ENCODE data around the gene CC2D2A.
A peak's percentile ranks its signal among the peaks of the same experiment; 100 is the strongest.
"Not testable (repeated sequence)": the region's sequence is repeated elsewhere in the genome, so short reads cannot be mapped to it uniquely, and the experiment has no call there.

Gene CC2D2A

DNA sequence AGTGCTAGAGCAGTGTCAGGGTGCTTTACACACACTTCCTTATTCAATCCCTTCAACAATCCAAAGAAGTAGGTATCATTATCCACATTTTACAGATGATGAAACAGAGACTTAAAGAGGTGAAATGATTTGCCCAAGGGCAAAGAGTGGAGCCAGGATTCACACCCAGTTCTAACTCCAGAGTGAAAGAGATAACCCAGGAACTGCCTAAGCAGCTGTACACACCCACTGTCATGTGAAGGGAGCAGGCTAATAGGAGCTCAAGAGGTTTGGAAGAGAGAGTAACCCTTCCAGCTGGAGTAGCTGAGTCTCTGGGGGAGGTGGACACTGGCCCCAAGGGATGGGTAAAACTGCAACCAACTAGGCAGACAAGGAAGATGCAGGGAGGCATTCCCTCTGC is 92.9 kb downstream of the CC2D2A start:
- no peak for DNase-seq

DNA sequence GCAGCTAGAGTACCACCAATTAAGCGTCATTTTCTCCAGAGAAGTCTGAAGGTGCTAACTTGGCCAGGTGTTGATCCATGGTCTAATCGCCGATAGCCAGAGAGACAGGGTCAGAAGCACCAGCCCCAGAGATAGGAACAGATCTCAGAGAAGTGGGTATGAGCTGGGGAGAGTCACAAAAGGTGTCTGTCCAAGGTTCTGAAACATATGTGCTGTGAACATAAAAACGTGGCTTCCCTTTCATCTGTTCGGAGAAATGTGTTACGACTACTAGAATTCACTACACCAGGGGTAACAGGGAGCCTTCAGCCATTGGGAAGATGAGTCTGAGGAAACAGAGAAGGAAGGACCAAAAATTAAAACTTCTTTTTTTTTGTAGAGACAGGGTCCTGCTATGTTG is 94.2 kb downstream of the CC2D2A start:
- DNase-seq, result no peak

DNA sequence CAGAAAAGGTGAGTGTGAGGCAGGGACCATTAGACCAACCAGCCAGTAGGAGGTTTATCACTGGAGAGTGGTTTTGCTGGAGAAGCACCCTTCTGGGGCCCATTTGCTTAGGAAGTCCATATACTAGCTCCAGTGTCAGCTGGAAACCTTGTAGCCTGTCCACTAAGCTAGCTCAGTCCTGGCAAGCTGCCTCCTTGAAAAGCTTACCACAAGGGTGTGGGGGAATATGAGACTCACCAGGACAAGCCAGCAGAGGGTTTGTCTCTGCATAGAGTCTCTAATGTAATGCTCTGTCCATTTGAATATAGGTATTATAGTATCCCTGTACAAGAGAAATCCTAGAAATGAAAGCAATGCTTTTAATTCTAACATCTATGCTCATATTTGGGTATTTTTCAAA is 99.1 kb downstream of the CC2D2A start:
- no peak for DNase-seq

DNA sequence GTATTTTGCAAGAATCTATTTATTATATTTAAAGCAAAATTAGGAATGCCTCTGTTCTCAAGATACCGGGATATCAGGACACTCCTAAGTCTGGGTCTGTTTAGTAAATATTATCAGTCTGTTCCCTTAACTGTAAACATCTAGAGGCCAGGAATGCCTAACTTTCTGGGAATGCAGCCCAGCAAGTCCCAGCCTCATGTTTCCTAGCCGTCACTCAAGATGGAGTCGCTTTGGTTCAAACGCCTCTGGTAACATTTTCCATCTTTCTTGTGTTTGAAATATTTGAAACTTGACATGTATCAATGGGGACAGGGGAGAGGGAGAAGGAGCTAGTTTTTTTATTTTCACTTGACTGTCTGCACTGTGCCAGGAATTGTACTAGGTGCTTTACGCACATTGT is 100.1 kb downstream of the CC2D2A start:
- DNase-seq, result no peak

DNA sequence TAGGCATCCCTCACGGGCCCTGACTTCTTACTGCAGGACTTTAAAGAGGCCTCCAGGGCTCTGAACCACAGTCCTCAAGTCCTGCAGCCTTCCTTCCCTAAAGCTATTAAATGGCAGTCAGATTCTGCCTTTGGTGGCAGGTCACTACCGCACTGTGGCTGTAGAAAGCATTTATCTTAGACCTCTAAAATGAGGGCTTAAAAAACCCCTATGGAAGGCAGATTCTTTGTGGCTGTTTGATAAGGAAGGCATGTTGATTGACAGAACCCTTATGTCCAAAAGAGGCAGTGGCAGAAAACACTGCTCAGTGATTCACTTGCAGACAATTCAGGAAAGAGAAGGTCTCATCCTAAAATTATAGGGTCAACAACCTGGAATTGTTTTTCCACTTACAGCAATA is 106.3 kb downstream of the CC2D2A start:
- no peak for DNase-seq

DNA sequence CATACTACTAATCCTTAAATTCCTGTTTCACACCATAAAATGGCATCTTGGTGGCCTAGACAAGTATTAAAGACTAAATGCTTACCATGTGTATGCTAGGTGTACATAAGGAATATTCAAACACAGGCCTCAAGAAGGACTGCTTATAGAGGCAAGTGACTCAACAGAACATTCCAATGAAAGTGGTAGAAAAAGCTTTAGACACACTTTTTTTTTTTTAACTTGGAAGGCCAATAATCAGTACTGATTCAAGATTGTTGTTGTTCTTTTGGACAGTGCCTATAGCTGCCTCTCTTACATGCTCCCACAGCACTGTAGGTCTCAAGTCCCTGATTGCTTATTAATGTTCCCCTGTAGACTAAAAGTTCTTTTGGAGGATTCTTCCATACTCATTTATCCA is 107.8 kb downstream of the CC2D2A start:
- DNase-seq, result no peak

DNA sequence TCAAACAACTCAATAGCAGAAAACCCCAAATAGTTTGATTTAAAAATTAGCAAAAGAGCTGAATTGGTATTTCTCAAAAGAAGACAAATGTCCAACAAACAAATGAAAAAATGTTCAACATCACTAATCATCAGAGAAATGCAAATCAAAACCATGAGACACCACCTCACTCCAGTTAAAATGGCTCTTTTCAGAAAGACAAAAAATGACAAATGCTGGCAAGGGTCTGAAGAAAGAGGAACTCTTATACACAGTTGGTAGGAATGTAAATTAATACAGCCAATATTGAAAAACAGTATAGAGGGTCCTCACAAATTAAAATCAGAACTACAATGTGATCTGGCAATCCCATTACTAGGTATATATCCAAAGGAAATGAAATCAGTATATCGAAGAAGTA is 115.1 kb downstream of the CC2D2A start:
- DNase-seq, result no peak

DNA sequence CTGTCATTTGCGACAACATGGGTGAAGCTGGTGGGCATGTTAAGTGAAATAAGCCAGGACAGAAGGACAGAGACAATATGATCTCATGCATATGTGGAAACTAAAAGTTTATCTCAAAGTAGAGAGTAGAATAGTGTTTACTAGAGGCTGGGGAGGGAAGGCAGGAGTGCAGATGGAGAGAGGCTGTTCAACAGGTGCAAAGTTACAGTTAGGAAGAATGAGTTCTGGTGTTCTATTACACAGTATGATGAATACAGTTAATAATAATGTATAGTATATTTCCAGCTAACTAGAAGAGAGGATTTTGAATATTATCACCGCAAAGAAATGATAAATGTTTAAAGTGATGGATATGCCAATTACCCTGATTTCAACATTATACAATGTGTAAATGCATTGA is 115.6 kb downstream of the CC2D2A start:
- no peak for DNase-seq

DNA sequence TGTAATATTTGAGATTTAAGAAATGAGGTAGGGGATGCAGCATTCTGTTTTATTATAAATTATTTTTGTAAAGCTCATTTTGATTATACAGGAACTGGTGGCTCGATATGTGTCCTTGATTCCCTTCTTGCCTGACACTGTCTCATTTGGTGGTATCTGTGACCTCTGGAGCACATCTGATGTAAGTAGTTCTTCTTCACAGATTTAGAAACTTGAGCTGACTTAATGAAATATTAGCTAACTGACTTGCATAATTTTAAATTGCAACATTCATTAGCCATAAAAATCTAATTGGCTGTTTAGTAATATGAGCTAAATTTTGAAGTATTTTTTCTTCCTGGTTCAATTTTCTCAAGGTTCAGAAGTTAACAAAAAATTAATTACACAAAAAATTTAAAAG is 116.4 kb downstream of the CC2D2A start:
- DNase-seq, result no peak

DNA sequence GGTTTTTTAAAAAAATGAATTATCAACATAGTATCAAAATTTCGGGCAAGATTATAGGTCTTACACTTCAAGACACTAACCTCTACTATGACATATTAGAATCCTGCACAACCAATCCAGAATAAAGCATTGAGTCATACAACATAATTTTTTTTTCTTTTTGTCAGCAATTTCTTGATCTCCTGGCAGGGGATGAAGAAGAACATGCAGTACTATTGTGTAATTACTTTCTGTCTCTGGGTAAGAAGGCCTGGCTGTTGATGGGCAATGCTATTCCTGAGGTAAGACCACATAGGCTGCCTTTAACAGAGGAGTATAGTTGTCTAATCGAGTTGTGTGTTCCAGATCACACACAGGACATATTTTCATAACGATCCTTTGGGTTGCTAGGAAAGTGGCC is 118.0 kb downstream of the CC2D2A start:
- no peak for DNase-seq

DNA sequence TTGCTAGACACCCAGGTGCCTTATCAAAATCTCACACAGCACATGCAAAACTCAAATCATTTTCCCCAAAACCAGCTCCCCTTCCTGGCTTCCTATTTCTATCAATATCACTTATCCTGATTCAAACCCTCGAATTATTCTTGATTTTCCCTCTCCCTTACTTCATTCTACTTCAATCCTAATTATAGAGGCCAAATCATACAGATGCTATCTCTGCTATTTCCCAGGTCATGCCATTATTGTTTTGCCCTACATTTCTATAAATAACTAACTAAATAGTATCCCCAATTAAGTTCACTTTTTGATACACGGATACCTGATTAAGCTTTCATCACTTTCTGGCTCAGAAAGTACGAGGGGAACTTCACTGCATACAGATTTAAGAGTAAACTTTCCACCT is 123.1 kb downstream of the CC2D2A start:
- DNase-seq, result no peak

DNA sequence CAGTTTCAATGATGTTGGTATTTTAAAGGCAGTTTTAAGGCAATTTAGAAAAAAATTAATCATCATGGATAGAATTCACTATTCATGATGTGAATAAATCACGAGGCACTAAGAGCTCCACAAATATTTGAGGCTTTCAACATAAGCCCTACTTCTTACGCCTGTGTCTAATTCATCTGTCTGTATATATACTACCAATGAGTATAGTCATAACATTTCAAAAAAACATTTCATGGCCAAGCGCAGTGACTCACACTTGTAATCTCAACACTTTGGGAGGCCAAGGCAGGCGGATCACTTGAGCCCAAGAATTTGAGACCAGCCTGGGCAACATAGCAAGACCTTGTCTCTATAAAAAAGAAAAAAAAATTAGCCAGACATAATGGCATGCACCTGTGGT is 129.0 kb downstream of the CC2D2A start:
- no peak for DNase-seq

DNA sequence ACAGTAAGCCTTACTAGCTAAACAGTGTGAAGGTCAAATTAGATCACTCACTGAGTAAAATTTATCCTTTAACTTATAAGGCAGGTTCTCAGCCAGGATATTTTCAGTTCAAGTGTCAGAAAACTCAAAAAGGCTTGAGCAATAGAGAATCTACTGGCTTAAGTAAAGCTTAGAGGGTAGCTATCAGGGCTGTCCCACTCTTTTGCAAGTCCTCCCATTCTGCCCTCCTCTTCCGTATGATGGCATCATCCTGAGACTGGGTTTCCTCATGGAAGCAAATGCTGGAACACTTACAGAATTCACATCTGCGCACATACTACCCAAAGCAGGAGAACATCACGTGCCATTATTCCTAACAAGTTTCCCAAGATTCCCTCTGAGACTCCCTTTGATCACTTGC is 130.5 kb downstream of the CC2D2A start:
- no peak for DNase-seq

DNA sequence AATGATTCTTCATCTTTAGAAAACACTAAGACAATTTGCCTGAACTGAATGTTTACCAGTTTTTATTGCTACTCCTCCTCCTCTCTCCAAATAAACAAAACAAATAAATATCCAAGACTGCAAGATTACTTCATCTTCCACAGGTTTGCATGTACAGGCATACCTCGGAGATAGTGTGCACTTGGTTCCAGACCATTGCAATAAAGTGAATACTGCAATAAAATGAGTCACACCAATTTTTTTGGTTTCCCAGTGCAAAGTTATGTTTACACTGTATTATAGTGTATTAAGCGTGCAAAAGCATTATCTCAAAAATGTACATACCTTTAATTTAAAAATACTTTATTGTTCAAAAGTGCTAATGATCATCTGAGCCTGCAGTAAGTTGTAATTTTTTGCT is 132.2 kb downstream of the CC2D2A start:
- no peak for DNase-seq

DNA sequence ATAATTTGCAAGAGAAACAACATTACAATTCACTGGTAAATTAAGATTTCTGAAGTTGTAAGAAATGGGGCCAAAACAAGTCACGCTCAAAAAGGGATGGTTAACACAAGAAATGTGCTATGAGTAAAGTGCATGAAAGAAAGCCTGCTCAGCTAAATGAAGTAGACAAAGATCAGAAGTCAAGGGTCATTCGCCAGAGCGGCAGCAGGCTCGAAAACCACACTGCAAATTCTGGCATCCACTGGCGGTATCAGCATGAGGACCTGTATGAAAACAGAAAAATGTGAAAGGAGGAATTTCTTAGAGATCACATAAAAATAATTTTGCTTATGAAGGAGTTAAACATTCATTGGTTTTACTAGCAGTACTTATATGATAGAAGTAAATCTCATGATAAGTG is 135.9 kb downstream of the CC2D2A start:
- DNase-seq, result no peak

DNA sequence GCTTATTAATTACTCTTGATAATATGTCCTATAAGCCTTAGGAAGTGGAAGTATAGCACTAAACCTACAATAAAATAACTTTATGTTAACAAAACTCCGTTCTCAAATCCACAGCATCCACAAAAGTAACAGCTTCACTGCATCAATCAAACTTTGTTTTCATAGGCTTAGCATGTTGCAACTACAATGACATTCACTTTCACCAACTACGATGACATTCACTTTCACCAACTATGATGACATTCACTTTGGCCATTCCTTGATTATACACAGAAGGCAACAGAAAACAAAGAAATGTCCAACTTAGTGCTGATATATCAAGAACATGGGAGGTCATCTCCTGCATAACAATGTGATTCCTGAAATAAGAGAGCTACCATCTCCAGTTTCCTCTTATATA is 141.2 kb downstream of the CC2D2A start:
- DNase-seq, result no peak

DNA sequence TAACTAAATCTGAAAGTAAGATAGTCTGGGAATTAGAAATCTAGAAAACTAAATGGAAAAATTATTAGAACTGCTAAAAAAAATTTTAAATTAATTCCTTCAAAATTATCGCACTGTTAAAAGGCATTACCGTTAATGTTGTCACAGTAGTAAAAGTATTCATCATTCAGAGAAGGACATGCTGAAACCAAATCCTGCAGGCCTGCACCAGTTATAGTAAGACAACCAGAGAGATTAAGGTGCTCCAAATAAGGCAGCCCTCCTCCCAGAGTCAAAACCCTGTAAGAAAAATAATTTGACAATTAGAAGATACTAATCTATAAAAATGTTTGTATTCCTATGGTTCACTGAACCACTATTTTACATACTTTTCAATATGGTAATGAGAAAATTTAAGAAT is 142.5 kb downstream of the CC2D2A start:
- no peak for DNase-seq

DNA sequence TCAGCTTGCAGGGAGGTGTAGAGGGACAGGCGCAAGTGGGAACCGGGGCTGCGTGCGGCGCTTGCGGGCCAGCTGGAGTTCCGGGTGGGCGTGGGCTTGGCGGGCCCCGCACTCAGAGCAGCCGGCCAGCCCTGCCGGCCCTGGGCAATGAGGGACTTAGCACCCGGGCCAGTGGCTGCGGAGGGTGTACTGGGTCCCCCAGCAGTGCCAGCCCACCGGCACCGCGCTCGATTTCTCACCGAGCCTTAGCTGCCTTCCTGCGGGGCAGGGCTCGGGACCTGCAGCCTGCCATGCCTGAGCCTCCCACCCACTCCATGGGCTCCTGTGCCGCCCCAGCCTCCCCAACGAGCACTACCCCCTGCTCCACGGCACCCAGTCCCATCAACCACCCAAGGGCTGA is 145.2 kb downstream of the CC2D2A start:
- not testable (repeated sequence) for DNase-seq

DNA sequence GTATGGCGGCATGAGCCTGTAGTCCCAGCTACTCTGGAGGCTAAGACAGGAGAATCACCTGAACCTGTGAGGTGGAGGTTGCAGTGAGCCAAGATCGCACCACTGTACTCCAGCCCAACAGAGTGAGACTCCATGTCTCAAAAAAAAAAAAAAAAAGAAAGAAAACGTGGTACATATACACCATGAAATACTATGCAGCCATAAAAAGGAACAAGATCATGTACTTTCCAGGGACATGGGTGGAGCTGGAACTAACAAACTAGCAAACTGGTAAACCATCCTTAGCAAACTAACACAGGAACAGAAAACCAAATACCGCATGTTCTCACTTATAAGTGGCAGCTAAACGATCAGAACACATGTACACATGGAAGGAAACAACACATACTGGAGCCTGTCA is 147.7 kb downstream of the CC2D2A start:
- DNase-seq, result not testable (repeated sequence)

DNA sequence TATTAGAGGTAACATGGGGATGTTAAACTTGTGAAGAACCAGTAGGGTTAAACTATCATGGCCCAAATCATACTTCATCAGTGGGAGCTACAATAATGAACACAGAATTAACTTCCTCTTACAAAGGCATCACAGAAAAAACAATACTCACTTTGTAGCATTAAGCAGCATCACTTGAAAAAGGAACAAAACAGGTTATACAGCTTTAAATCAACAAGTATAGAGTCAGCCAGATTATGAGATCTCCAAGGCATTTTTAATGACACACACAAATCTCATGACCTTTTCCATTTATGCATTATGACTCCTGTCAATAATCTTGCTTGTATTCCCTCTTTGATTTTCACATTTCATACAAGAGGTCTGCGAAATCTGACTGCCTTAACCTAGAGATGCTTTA is 167.1 kb downstream of the CC2D2A start:
- no peak for DNase-seq

DNA sequence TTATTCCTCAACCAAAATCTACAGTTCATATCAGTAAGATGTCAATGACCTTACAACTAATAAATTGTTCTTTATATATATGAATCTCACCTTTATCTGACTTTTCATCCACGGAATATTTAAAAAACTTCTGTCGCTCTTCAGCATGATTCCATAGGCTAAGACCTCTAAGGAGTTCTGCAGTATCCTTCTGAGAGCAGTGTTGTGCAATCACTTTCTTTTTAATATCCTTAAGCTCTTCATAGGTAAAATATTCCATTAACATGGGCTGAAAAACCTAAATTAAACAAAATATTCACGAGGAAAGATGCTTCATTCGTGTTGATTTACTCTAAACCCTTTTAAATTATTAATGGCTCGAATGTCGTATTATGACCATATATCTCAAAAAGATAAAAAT is 168.7 kb downstream of the CC2D2A start:
- DNase-seq, result no peak

DNA sequence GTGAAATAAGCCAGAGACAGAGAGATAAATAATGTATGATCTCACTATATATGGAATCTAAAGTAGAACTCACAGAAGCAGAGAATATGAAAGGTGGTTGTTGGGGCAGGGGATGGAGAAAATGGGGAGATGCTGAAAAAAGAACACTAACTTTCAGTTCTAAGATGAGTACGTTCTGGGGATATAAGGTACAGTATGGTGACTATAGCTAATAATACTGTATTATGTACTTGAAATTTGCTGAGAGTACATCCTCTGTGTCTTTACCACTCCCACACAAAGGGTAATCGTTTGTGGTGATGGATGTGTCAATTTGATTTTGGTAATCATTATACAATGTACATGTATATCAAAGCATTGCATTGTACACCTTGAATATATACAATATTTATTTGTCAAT is 178.9 kb downstream of the CC2D2A start:
- DNase-seq, result no peak

DNA sequence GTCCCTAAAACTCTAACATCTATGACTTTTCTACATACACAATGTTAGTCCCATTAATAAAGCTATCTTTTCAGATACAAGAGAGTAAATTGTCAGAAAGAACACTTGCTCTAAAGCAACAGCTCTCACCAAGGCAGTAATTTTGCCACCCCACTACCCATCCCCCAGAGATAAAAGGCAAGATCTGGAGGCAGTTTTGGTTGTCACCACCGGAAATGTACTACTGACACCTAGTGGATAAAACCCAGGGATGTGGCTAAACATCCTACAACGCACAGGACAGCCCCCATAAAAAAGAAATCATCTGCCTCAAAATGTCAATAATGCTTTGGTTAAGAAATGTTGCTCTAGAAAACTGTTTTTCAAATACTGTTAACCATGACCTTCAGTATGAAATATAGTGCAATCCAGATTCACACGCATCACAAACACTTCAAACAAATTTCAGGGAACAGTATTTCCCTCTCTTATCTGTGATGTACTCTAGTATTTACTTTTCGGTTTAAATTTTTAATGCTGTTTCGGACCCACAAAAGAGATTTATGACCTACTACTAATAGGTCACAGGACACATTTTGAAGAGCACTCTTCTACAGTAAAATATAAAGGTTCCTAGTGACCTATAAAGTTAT is 180.3 kb downstream of the CC2D2A start:
- peak; percentile 63 for DNase-seq

Data from NCI-H2029 treated with DMSO at 0.1 percent for 48 hours (cell line).